PFSK-1 (cell line): ENCODE measurements around the gene KMT2D.
A peak's percentile ranks its signal among the peaks of the same experiment; 100 is the strongest.

Experiments used
- FOXP2 ChIP-seq: optimal IDR thresholded peaks from 2 replicates; pipeline ENCODE3; 2011; ENCODE audit warnings: borderline replicate concordance, control low read depth, inconsistent platforms; ENCODE audit not compliant: insufficient read depth; ENCODE audit errors: extremely low read length, extremely low read depth
- POLR2AphosphoS5 ChIP-seq: IDR thresholded peaks from 2 replicates; pipeline ENCODE4 v1.6.1; 2012; ENCODE audit warnings: low read depth, mild to moderate bottlenecking, control low read depth, low read length, moderate library complexity
- SIN3A ChIP-seq: IDR thresholded peaks from 2 replicates; pipeline ENCODE4 v1.6.1; 2012; ENCODE audit warnings: mild to moderate bottlenecking, low read length, moderate library complexity, borderline replicate concordance; ENCODE audit not compliant: insufficient read depth
- TAF1 ChIP-seq: IDR thresholded peaks from 2 replicates; pipeline ENCODE4 v1.6.1; 2012; ENCODE audit warnings: low read length, control low read depth, borderline replicate concordance; ENCODE audit not compliant: insufficient read depth
- TF ChIP-seq, protein P1 (sequence below), 2 experiments: IDR thresholded peaks; 2 replicates each; pipeline versions ENCODE4 v1.6.1 to v1.8.0; 2011 to 2012; ENCODE audit warnings: low read depth in 2 of 2, low read length in 2 of 2, control low read depth in 1 of 2, inconsistent platforms in 1 of 2, mild to moderate bottlenecking in 1 of 2, moderate library complexity in 1 of 2; ENCODE audit not compliant: insufficient read depth in 1 of 2

Gene KMT2D

DNA sequence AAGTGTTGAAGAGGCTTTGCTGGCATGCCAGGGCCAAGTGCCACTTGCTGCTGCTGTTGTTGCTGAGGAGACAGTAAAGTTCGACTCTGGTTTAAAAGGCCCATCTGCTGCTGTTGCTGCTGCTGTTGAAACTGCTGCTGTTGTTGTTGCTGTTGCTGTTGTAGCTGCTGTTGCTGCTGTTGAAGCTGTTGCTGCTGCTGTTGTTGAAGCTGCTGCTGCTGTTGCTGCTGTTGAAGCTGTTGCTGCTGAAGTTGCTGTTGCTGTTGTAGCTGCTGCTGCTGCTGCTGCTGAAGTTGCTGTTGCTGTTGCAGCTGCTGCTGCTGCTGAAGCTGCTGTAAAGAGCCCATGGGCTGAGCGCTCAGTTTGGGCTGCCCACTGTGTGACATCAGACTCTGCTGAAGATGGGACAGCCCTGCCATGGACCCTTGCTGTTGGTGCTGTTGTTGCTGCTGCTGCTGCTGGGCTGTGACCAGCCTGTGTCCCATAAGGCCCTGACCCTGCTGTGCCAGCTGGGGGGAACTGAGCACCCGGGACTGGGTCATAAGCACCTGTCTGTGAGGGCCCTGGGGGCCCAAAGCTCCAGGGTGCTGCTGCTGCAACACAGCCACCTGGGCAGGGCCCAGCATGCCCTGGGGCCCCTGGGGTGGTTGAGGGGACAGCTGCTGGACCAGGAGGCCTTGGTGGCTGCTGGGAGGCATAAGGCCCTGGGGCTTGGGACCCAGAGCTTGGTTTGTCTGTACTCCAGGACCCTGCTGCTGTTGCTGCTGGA lies 27.7 kb downstream of the KMT2D start:
- TF ChIP-seq, protein P1, sequence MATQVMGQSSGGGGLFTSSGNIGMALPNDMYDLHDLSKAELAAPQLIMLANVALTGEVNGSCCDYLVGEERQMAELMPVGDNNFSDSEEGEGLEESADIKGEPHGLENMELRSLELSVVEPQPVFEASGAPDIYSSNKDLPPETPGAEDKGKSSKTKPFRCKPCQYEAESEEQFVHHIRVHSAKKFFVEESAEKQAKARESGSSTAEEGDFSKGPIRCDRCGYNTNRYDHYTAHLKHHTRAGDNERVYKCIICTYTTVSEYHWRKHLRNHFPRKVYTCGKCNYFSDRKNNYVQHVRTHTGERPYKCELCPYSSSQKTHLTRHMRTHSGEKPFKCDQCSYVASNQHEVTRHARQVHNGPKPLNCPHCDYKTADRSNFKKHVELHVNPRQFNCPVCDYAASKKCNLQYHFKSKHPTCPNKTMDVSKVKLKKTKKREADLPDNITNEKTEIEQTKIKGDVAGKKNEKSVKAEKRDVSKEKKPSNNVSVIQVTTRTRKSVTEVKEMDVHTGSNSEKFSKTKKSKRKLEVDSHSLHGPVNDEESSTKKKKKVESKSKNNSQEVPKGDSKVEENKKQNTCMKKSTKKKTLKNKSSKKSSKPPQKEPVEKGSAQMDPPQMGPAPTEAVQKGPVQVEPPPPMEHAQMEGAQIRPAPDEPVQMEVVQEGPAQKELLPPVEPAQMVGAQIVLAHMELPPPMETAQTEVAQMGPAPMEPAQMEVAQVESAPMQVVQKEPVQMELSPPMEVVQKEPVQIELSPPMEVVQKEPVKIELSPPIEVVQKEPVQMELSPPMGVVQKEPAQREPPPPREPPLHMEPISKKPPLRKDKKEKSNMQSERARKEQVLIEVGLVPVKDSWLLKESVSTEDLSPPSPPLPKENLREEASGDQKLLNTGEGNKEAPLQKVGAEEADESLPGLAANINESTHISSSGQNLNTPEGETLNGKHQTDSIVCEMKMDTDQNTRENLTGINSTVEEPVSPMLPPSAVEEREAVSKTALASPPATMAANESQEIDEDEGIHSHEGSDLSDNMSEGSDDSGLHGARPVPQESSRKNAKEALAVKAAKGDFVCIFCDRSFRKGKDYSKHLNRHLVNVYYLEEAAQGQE (IDR thresholded peaks at IDR 0.05; ENCODE audit: insufficient read depth in 1 of 2, low read depth in 2 of 2, low read length in 2 of 2) = no peak
- TF ChIP-seq FOXP2 (no peak), SIN3A (no peak), POLR2AphosphoS5 (no peak), TAF1 (no peak)

DNA sequence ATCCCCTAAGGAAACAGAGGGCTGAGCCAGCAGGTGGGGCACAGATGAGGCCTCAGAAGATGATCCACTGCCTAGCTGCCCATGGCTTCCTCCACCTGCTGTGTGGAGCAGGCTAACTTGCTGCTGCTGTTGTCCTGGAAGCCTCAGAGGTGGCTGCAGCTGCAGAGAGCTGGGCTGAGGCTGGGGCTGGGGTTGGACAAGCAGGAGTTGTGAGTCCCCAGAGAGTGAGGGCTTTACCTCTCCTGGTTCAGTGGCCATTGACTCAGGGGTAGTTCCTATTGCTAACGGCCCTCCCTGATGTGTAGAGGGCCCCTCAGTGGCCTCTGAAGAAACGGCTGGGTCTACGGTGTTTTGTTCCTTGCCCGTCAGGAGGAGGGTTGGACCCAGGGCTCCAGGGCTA lies 28.3 kb downstream of the KMT2D start:
- TF ChIP-seq POLR2AphosphoS5 = no peak
- TF ChIP-seq, protein P1 (IDR thresholded peaks at IDR 0.05; ENCODE audit: insufficient read depth in 1 of 2, low read depth in 2 of 2, low read length in 2 of 2) = no peak
- TF ChIP-seq SIN3A = no peak
- TF ChIP-seq TAF1 = no peak
- no peak for TF ChIP-seq FOXP2

DNA sequence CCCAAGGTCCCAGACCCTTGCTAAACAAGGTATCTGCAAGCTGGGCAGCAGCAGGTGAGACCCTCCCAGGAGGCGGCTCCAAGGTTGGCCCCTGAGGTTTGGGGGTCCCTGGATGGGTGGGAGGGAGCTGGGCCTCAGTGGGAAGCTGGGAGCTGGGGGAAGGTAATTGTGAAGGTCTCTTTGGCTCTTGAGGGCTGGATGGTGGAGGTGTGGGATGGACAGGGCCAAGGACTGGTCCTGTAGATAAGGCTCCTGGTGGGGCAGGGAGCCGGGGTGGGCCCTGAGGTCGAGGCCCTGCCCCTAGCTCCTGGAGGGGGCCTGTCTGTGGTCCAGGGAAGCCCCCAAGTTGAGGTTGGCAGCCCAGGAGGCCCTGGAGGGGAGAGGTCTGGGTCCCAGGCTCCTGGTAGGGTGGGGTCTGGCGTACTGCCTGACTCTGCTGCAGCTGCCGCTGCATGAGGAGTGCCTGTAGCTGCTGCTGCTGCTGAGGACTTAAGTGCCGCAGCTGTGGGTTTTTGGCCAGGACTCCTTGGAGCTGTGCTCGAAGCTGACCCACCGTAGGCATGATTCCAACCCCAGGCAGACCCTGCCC lies 28.9 kb downstream of the KMT2D start:
- TF ChIP-seq FOXP2 (no peak), SIN3A (no peak), TAF1 (no peak)
- TF ChIP-seq, protein P1 (IDR thresholded peaks at IDR 0.05; ENCODE audit: insufficient read depth in 1 of 2, low read depth in 2 of 2, low read length in 2 of 2) = no peak

DNA sequence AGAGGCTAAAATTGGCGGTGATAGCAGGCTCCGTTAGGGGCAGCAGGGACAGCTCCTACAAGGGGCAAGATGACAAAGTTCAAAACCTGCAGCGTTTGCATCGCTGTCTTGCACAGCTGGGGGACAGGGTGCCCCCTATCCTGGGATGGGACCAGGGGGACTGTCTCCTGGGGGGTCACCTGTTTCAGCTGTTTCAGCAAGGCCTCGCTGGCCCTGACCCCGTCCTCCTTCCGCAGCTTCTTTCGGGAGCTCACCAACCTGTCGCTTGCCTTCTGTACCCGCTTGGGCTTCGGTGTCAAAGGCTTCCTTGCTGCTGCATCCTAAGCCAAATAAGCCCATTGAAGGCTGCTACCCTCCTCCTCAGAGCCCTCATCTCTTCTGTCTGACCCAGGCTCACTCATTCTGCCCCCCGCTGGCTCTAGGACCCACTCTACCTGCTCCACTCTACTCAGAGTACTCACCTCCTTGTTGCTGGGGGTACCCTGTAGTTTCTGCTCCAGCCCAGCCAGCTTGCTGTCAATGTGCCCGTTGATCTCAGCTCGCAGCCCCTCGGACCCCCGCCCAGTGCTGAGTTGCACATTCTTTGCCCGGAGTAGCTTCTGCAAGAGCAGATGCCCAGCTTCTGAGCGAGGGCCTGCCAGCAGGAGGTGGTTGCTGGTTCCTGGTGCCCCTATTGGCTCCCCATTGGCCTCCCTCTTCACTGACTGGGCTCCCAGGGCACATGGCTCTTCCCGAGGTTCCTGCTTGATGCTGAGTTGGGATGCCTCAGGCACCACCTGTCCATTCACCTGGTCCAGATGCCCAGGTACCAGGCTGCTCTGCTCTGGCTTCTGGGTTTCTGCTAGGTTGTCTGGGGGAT lies 29.7 kb downstream of the KMT2D start:
- TF ChIP-seq SIN3A (no peak), POLR2AphosphoS5 (peak; percentile 20; the same call in 1 of the 2 replicates)

DNA sequence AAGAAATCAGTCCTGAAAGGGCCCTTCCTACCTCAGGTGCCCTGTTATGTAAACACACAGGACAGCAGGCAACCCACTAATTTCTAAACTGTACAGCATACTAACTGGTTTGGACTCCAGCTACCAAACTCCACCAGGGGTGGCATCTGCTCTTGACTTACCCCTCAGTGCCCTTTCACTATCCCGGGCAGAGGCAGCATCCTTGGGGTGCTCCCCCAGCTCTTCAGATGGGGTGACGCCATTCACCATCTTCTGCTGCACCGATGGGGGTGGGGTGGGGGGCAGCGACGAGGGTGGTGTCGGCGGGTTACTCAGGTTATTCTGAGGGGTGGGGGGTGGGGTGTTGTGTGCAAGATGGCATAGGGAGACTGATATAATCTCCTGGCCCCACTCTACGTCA lies 30.5 kb downstream of the KMT2D start:
- no peak for TF ChIP-seq TAF1
- no peak for TF ChIP-seq SIN3A
- TF ChIP-seq, protein P1 (IDR thresholded peaks at IDR 0.05; ENCODE audit: insufficient read depth in 1 of 2, low read depth in 2 of 2, low read length in 2 of 2) = no peak
- no peak for TF ChIP-seq POLR2AphosphoS5
- no peak for TF ChIP-seq FOXP2
